ENCODE data around the gene MS4A4A. TPM values are rescaled to one million over a fixed set of nuclear protein-coding genes. Genes with fewer than 3 reads are reported as not detected.

The MS4A4A gene
- total and polyA plus RNA-seq, 2 of the 4 experiments (the other 2 are of a cell fraction), result not detected

GRCh38 chr11:60235321-60235720 is 45.1 kb upstream of the MS4A4A start:
- Histone ChIP-seq H4K20me1 (ENCODE audit: insufficient read depth, low read length) (no peaks in the 10 kb centered on the region), H2AK9ac (replicated peaks; ENCODE audit: low read depth, low read length, poor library complexity) (no peak overlapping the region), H3K27ac (ENCODE audit: insufficient read depth, low read length) (no peak overlapping the region), H3K4me3 (ENCODE audit: insufficient read depth, low read depth, low read length) (no peak overlapping the region), H3K18ac (ENCODE audit: low read depth, low read length) (no peak overlapping the region), H2AK5ac (ENCODE audit: low read depth, low read length) (no peak overlapping the region), H4K8ac (ENCODE audit: low read depth in 2 of 2, low read length in 2 of 2) (no peak overlapping the region), H3K14ac (replicated peaks; ENCODE audit: low read depth, low read length) (no peak overlapping the region), H3K27me3 (ENCODE audit: control insufficient read depth, insufficient read depth, low read length) (no peaks in the 10 kb centered on the region), H4K5ac (ENCODE audit: low read depth, low read length) (no peak overlapping the region), H2AFZ (replicated peaks; ENCODE audit: low read length, poor library complexity) (no peak overlapping the region), H2BK20ac (ENCODE audit: low read depth, low read length) (no peak overlapping the region), H3K36me3 (ENCODE audit: control insufficient read depth, insufficient read depth, low read length) (no peaks in the 10 kb centered on the region), H3K4me1 (ENCODE audit: control insufficient read depth, insufficient read depth, low read length) (no peaks in the 10 kb centered on the region), H2BK120ac (ENCODE audit: low read depth, low read length) (no peak overlapping the region), H3K9me1 (ENCODE audit: insufficient read depth, low read length) (no peaks in the 10 kb centered on the region), H3K4me2 (ENCODE audit: low read depth, low read length) (no peak overlapping the region), H4K91ac (ENCODE audit: insufficient read depth, low read depth, low read length) (no peak overlapping the region), H2BK15ac (ENCODE audit: low read depth, low read length) (no peak overlapping the region), H3K23ac (ENCODE audit: low read depth, low read length) (no peak overlapping the region), H3K9ac (ENCODE audit: low read depth, low read length) (no peak overlapping the region), H3K9me3 (ENCODE audit: control insufficient read depth, insufficient read depth, low read length) (peaks cover 8% of the 10 kb centered on the region), H3K79me1 (ENCODE audit: low read depth in 1 of 2, low read length in 2 of 2) (no peaks in the 10 kb centered on the region), H3K56ac (ENCODE audit: extremely low read depth, insufficient read depth, low read length) (no peak overlapping the region), H3K4ac (ENCODE audit: low read depth, low read length) (no peak overlapping the region), H2BK5ac (ENCODE audit: low read depth, low read length, poor library complexity, severe bottlenecking) (no peak overlapping the region)
- POLR2A ChIA-PET (ENCODE audit: unreplicated experiment), result no interaction called here
- dilution Hi-C loops (cut with HindIII; ENCODE audit: low sequenced_read_pairs, unreplicated experiment) (no loop called here), in situ Hi-C loops (cut with MboI; ENCODE audit: low sequenced_read_pairs) (no loop called here), intact Hi-C loops (cut with micrococcal nuclease) (no loop called here)
- no peak for ATAC-seq (ENCODE audit: low read depth)
- no TSS peak for BruUV-seq (replicated peaks)
- no CpG with 5 or more reads among the region's 3 CpGs for WGBS, 2 experiments (ENCODE audit: extremely low coverage in 2 of 2, insufficient read length in 1 of 2)
- DNase-seq, result no peak
- TF ChIP-seq CHD1 (IDR thresholded peaks at IDR 0.05; ENCODE audit: low read depth, low read length) (no peak), SMC3 (IDR thresholded peaks at IDR 0.05; ENCODE audit: low read depth, low read length) (no peak), RFX5 (IDR thresholded peaks at IDR 0.05; ENCODE audit: low read depth, low read length) (no peak), CTCF (conservative IDR thresholded peaks at IDR 0.05; ENCODE audit: low read depth, low read length) (no peak), MAZ (IDR thresholded peaks at IDR 0.05; ENCODE audit: borderline replicate concordance, low read depth, low read length) (no peak), CEBPB (IDR thresholded peaks at IDR 0.05; ENCODE audit: low read depth, low read length) (no peak), USF2 (IDR thresholded peaks at IDR 0.05; ENCODE audit: low read depth, low read length) (no peak), FOS (IDR thresholded peaks at IDR 0.05; ENCODE audit: low read depth, low read length) (no peak), RAD21 (IDR thresholded peaks at IDR 0.05; ENCODE audit: low read length) (no peak)
- CTCF ChIA-PET, result no interaction called here

Measured in IMR-90 (cell line).